MM.1S (cell line): ENCODE measurements around the gene ATXN10.

Source experiments
- DNase-seq: peaks from one replicate; pipeline ENCODE4 v3.0.0-alpha.2; 2015
- H2AFZ ChIP-seq: fragments of 300-600 bp; sonication (generic); 2 replicates; pipeline ENCODE4 v1.6.0; 2016; ENCODE audit warnings: antibody characterized with exemption, low read length
- H3F3A ChIP-seq: fragments of 300-600 bp; sonication (generic); 2 replicates; pipeline ENCODE4 v1.6.1; 2016; ENCODE audit warnings: mild to moderate bottlenecking, antibody characterized with exemption, low read length, moderate library complexity, mixed read lengths; ENCODE audit not compliant: insufficient read depth
- H3K27ac ChIP-seq: fragments of 300-600 bp; sonication (generic); 2 replicates; pipeline ENCODE4 v1.5.1; 2016; ENCODE audit warnings: mild to moderate bottlenecking, low read length
- H3K27me3 ChIP-seq: fragments of 300-600 bp; sonication (generic); replicated peaks from 2 replicates; pipeline ENCODE4 v1.6.0; 2016; ENCODE audit warnings: low read length; ENCODE audit not compliant: insufficient read depth
- H3K36me3 ChIP-seq: fragments of 300-600 bp; sonication (generic); replicated peaks from 2 replicates; pipeline ENCODE4 v1.6.1; 2016; ENCODE audit warnings: mild to moderate bottlenecking, low read length, mixed read lengths; ENCODE audit not compliant: insufficient read depth
- H3K4me1 ChIP-seq: fragments of 300-600 bp; sonication (generic); 2 replicates; pipeline ENCODE4 v1.6.1; 2016; ENCODE audit warnings: low read length, mixed read lengths
- H3K4me2 ChIP-seq: fragments of 300-600 bp; sonication (generic); 2 replicates; pipeline ENCODE4 v1.6.0; 2016; ENCODE audit warnings: low read depth, low read length
- H3K4me3 ChIP-seq: fragments of 300-600 bp; sonication (generic); 2 replicates; pipeline ENCODE4 v1.5.1; 2016; ENCODE audit warnings: low read length, mixed read lengths
- H3K79me2 ChIP-seq: fragments of 300-600 bp; sonication (generic); 2 replicates; pipeline ENCODE4 v1.6.1; 2016; ENCODE audit warnings: mixed run types, low read length, mixed read lengths
- H3K9ac ChIP-seq: fragments of 300-600 bp; sonication (generic); 2 replicates; pipeline ENCODE4 v1.6.1; 2016; ENCODE audit warnings: low read length, mixed read lengths
- H3K9me2 ChIP-seq: fragments of 300-600 bp; sonication (generic); replicated peaks from 2 replicates; pipeline ENCODE4 v1.6.1; 2016; ENCODE audit warnings: mild to moderate bottlenecking, low read length, mixed read lengths; ENCODE audit not compliant: insufficient read depth
- H3K9me3 ChIP-seq: fragments of 300-600 bp; sonication (generic); replicated peaks from 2 replicates; pipeline ENCODE4 v1.6.1; 2016; ENCODE audit warnings: mild to moderate bottlenecking, low read length, mixed read lengths; ENCODE audit not compliant: insufficient read depth
- H4K20me1 ChIP-seq: fragments of 300-600 bp; sonication (generic); 2 replicates; pipeline ENCODE4 v1.6.1; 2016; ENCODE audit warnings: mild to moderate bottlenecking, low read length, moderate library complexity, mixed read lengths; ENCODE audit not compliant: insufficient read depth
- CTCF ChIP-seq: fragments of 300-600 bp; sonication (generic); IDR thresholded peaks from 2 replicates; pipeline ENCODE4 v1.5.1; 2016; ENCODE audit warnings: antibody characterized with exemption, low read length, mixed read lengths
- EZH2 ChIP-seq: fragments of 300-600 bp; sonication (generic); optimal IDR thresholded peaks from 2 replicates; pipeline ENCODE3; 2017; ENCODE audit warnings: low read depth, mild to moderate bottlenecking, antibody characterized with exemption, low read length, mixed read lengths
- EZH2phosphoT487 ChIP-seq: fragments of 300-600 bp; sonication (generic); IDR thresholded peaks from 2 replicates; pipeline ENCODE4 v1.6.1; 2018; ENCODE audit warnings: antibody characterized with exemption, low read length

Gene ATXN10

DNA sequence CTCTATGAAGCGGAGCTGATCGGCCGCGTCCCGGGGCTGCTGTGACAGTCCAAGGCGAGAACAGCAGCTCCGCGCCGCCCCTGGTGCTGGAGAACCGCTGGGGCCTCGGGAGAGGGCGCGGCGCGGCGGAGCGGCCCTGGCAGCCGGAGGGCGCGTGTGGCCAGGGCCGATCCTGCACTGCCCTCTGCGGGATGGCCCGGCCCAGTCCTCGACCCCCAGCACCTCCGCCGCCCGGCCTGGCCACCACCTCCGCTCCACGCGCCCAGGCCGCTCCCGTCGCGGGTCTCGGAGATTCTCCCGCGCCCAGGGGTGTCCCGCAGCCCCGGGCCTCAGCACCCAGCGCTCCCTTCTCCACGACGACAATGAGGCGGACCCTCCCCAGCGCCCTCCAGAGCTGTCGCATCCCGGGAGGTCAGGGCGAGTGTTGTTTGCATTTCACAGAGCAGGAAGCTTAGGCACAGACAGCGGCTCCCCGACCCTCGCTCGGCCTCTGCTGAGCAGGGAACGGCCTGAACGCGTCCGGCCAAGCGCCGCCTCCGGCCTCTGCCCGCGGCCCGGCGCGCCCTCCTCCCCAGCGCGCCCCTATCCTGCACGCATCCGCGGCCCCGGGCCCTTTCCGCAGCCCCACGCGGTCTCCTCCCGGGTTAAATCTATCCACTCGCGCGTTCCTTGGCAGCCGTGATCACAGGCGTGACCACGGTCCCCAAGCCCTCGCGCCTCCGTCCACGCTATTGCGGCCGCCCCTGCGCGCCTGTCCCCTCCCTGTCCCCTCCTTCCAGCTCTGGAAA is 195.7 kb downstream of the ATXN10 start:
- Histone ChIP-seq H3F3A (no peaks in the 10 kb centered on the region), H3K9me2 (no peaks in the 10 kb centered on the region), H4K20me1 (no peaks in the 10 kb centered on the region), H3K27ac (no peak overlapping the region), H3K27me3 (no peaks in the 10 kb centered on the region), H3K79me2 (no peaks in the 10 kb centered on the region), H3K4me3 (no peak overlapping the region), H3K4me2 (no peak overlapping the region), H2AFZ (no peak overlapping the region), H3K36me3 (no peaks in the 10 kb centered on the region), H3K4me1 (no peaks in the 10 kb centered on the region), H3K9me3 (no peaks in the 10 kb centered on the region), H3K9ac (no peak overlapping the region)
- DNase-seq = no peak
- no peak for TF ChIP-seq CTCF

DNA sequence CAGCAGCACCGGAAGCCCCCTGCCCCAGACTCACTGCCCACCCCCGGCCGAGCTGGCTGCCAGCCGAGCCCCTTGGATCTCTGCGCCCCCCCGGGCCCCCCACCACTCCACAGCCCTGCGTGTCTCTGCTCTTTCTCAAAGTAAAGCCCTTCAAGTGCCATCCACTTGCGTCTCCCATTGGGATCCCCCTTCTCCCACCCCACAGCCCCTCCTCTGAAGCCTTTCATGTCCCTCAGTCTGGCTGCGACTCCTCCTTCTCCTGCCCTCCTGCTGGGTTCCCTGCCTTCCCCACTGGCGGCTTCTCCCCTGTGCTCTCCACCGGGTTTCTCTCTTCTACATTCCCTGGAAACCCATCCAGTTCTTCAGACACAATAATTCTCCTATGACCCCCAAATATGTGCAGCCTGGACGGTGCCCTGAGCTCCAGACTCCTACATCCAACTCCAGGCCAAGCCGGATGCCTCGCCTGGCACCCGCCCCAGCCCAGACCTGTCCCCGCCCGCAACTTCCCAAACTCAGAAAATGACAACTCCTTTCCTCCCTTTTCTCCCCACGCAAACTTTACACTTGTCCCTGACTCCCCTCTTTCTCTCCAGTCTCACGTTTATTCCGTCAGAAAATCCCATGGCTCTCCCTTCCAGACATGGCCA is 196.4 kb downstream of the ATXN10 start:
- Histone ChIP-seq H3K27ac (no peak overlapping the region), H3F3A (no peaks in the 10 kb centered on the region), H3K79me2 (no peaks in the 10 kb centered on the region), H3K9ac (no peak overlapping the region), H3K27me3 (0 out of 2 replicates have a peak, but pooled peaks cover 7% of the 10 kb centered on the region), H3K4me3 (no peak overlapping the region), H3K4me1 (no peaks in the 10 kb centered on the region), H3K36me3 (no peaks in the 10 kb centered on the region), H3K9me3 (no peaks in the 10 kb centered on the region), H3K9me2 (no peaks in the 10 kb centered on the region), H2AFZ (no peak overlapping the region), H4K20me1 (no peaks in the 10 kb centered on the region), H3K4me2 (no peak overlapping the region)
- TF ChIP-seq EZH2phosphoT487 (no peak), EZH2 (no peak), CTCF (no peak)
- DNase-seq = no peak

- Histone ChIP-seq H3K4me1 (no peaks in the 10 kb centered on the region), H3K36me3 (no peaks in the 10 kb centered on the region), H3K9me3 (no peaks in the 10 kb centered on the region), H3K4me3 (no peak overlapping the region), H3F3A (no peaks in the 10 kb centered on the region), H3K79me2 (no peaks in the 10 kb centered on the region), H3K4me2 (no peak overlapping the region), H4K20me1 (no peaks in the 10 kb centered on the region), H2AFZ (no peak overlapping the region), H3K27me3 (0 out of 2 replicates have a peak, but pooled peaks cover 7% of the 10 kb centered on the region), H3K9me2 (no peaks in the 10 kb centered on the region), H3K27ac (no peak overlapping the region), H3K9ac (no peak overlapping the region)
- no peak for DNase-seq
- TF ChIP-seq EZH2 = no peak
- TF ChIP-seq EZH2phosphoT487 = no peak
- TF ChIP-seq CTCF = no peak
Measured at GRCh38 chr22:45868571-45869339, 197.1 kb downstream of the ATXN10 start.
